HEK293 (cell line): Measurements from ENCODE around the gene APCDD1.
"Not testable (repeated sequence)": the region's sequence is repeated elsewhere in the genome, so short reads cannot be mapped to it uniquely, and the experiment has no call there.

Experiments used
- CTCF ChIA-PET: fragments of 350-600 bp; formaldehyde crosslinking; extraction: SDS; loops from one replicate; lab custom pipeline; 2021; ENCODE audit warnings: antibody characterized with exemption; lab: Yijun Ruan, JAX
- POLR2A ChIA-PET: fragments of 300-600 bp; formaldehyde crosslinking; extraction: SDS; loops from one replicate; lab custom pipeline; 2020; ENCODE audit warnings: antibody characterized with exemption, inconsistent platforms; lab: Yijun Ruan, JAX
- H3K27ac ChIP-seq: fragments of 200-500 bp; sonication (Bioruptor generic); 2 replicates; pipeline ENCODE4 v1.5.1; 2014; ENCODE audit warnings: low read depth, low read length, control low read depth, inconsistent platforms; ENCODE audit errors: extremely low read depth
- H3K36me3 ChIP-seq, 2 experiments: fragments of 200-500 bp in 1 of 2; sonication (Bioruptor generic) in 1 of 2; 1 replicate in 1 of 2; 2 replicates in 1 of 2; pipeline ENCODE4 v1.5.1; 2014 to 2017; ENCODE audit warnings: inconsistent platforms in 2 of 2, low read length in 2 of 2; ENCODE audit not compliant: control insufficient read depth in 2 of 2, insufficient read depth in 1 of 2
- H3K4me1 ChIP-seq: fragments of 200-500 bp; sonication (Bioruptor generic); 2 replicates; pipeline ENCODE4 v1.5.1; 2014; ENCODE audit warnings: mild to moderate bottlenecking, low read length, inconsistent platforms; ENCODE audit not compliant: control insufficient read depth, insufficient read depth
- H3K4me3 ChIP-seq: 2 replicates; pipeline ENCODE4 v1.5.1; 2011; ENCODE audit warnings: low read depth, mild to moderate bottlenecking, control low read depth, low read length, moderate library complexity
- H3K9me3 ChIP-seq: fragments of 200-500 bp; sonication (Bioruptor generic); 2 replicates; pipeline ENCODE4 v1.5.1; 2014; ENCODE audit warnings: low read depth, low read length, inconsistent platforms; ENCODE audit not compliant: control insufficient read depth, insufficient read depth
- GLIS2 ChIP-seq: fragments of 450-650 bp; formaldehyde crosslinking; IDR thresholded peaks from 2 replicates; pipeline ENCODE4 v1.5.1; 2016; ENCODE audit warnings: missing biosample characterization, missing genetic modification characterization
- HOXD13 ChIP-seq: sonication (generic); formaldehyde crosslinking; IDR thresholded peaks from 2 replicates; pipeline ENCODE4 v1.8.0; 2022; ENCODE audit warnings: missing genetic modification reagents, borderline replicate concordance
- KLF10 ChIP-seq: fragments of 450-650 bp; IDR thresholded peaks from 2 replicates; pipeline ENCODE4 v1.5.1; 2018; ENCODE audit warnings: missing biosample characterization, mild to moderate bottlenecking, missing genetic modification characterization
- PBX3 ChIP-seq: sonication (generic); formaldehyde crosslinking; IDR thresholded peaks from 2 replicates; pipeline ENCODE4 v1.8.1; 2022; ENCODE audit warnings: mild to moderate bottlenecking, moderate library complexity, missing genetic modification reagents
- SP2 ChIP-seq: fragments of 450-650 bp; formaldehyde crosslinking; IDR thresholded peaks from 2 replicates; pipeline ENCODE4 v1.5.1; 2016; ENCODE audit warnings: missing biosample characterization, missing genetic modification characterization
- ZBTB6 ChIP-seq: fragments of 450-650 bp; formaldehyde crosslinking; IDR thresholded peaks from 2 replicates; pipeline ENCODE4 v1.5.1; 2017; ENCODE audit warnings: missing biosample characterization, missing genetic modification characterization
- ZNF114 ChIP-seq: fragments of 450-650 bp; formaldehyde crosslinking; IDR thresholded peaks from 2 replicates; pipeline ENCODE4 v1.5.0; 2017; ENCODE audit warnings: missing biosample characterization, missing genetic modification characterization
- ZNF132 ChIP-seq: fragments of 450-650 bp; formaldehyde crosslinking; IDR thresholded peaks from 2 replicates; pipeline ENCODE4 v1.5.1; 2017; ENCODE audit warnings: missing biosample characterization, missing genetic modification characterization, borderline replicate concordance
- ZNF2 ChIP-seq: fragments of 450-650 bp; formaldehyde crosslinking; IDR thresholded peaks from 2 replicates; pipeline ENCODE4 v1.5.1; 2016; ENCODE audit warnings: missing biosample characterization, missing genetic modification characterization
- ZNF211 ChIP-seq: fragments of 450-650 bp; formaldehyde crosslinking; IDR thresholded peaks from 2 replicates; pipeline ENCODE4 v1.5.1; 2016; ENCODE audit warnings: low read depth, missing biosample characterization, missing genetic modification characterization
- ZNF214 ChIP-seq: fragments of 450-650 bp; formaldehyde crosslinking; IDR thresholded peaks from 2 replicates; pipeline ENCODE4 v1.5.1; 2017; ENCODE audit warnings: missing biosample characterization, mild to moderate bottlenecking, missing genetic modification characterization, borderline replicate concordance
- ZNF248 ChIP-seq: fragments of 450-650 bp; formaldehyde crosslinking; IDR thresholded peaks from 2 replicates; pipeline ENCODE4 v1.5.1; 2017; ENCODE audit warnings: missing biosample characterization, missing genetic modification characterization
- ZNF324 ChIP-seq: fragments of 450-650 bp; formaldehyde crosslinking; IDR thresholded peaks from 2 replicates; pipeline ENCODE4 v1.5.1; 2016; ENCODE audit warnings: missing biosample characterization, missing genetic modification characterization
- ZNF350 ChIP-seq: fragments of 450-650 bp; formaldehyde crosslinking; IDR thresholded peaks from 2 replicates; pipeline ENCODE4 v1.5.0; 2017; ENCODE audit warnings: missing biosample characterization, mild to moderate bottlenecking, missing genetic modification characterization
- ZNF48 ChIP-seq: fragments of 450-650 bp; formaldehyde crosslinking; IDR thresholded peaks from 2 replicates; pipeline ENCODE4 v1.5.1; 2016; ENCODE audit warnings: missing biosample characterization, missing genetic modification characterization
- ZNF501 ChIP-seq: fragments of 450-650 bp; formaldehyde crosslinking; IDR thresholded peaks from 2 replicates; pipeline ENCODE4 v1.5.1; 2016; ENCODE audit warnings: missing biosample characterization, missing genetic modification characterization
- ZNF558 ChIP-seq: fragments of 450-650 bp; formaldehyde crosslinking; IDR thresholded peaks from 2 replicates; pipeline ENCODE4 v1.5.1; 2016; ENCODE audit warnings: missing biosample characterization, missing genetic modification characterization
- ZNF624 ChIP-seq: fragments of 450-650 bp; formaldehyde crosslinking; IDR thresholded peaks from 2 replicates; pipeline ENCODE4 v1.5.1; 2017; ENCODE audit warnings: missing biosample characterization, missing genetic modification characterization
- ZNF777 ChIP-seq: fragments of 450-650 bp; formaldehyde crosslinking; IDR thresholded peaks from 2 replicates; pipeline ENCODE4 v1.5.1; 2017; ENCODE audit warnings: missing biosample characterization, missing genetic modification characterization, borderline replicate concordance
- ZNF837 ChIP-seq: fragments of 450-650 bp; formaldehyde crosslinking; IDR thresholded peaks from 2 replicates; pipeline ENCODE4 v1.5.1; 2016; ENCODE audit warnings: missing biosample characterization, missing genetic modification characterization
- ZSCAN16 ChIP-seq: fragments of 450-650 bp; formaldehyde crosslinking; IDR thresholded peaks from 2 replicates; pipeline ENCODE4 v1.5.1; 2016; ENCODE audit warnings: missing biosample characterization, missing genetic modification characterization
- TF ChIP-seq, protein P1 (sequence below): fragments of 450-650 bp; formaldehyde crosslinking; IDR thresholded peaks from 2 replicates; pipeline ENCODE4 v1.5.1; 2017; ENCODE audit warnings: missing biosample characterization, missing genetic modification characterization
- TF ChIP-seq, protein P2 (sequence below): fragments of 450-650 bp; formaldehyde crosslinking; IDR thresholded peaks from 2 replicates; pipeline ENCODE4 v1.5.1; 2016; ENCODE audit warnings: missing biosample characterization, missing genetic modification characterization

The APCDD1 gene

DNA sequence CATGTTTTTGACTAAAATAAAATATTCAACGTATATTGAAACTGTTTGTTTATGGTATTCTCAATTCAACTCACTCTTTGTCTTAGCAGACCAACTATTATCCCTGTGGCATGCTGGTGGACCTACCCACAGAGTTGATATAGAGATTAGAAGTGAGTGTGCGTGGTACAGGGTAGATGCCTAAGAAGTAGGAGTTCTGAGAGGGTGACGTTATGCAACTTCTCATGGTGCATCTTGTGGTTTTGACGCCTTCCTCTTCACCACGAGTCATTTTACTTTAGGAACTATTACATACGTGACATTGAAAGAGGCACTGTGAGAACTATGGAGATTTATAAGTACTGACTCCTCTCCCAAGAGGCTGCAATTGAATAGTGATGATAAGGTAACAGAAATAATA, 44.8 kb downstream of the APCDD1 start:
- ChIA-PET CTCF (interaction anchor here (0.6 kb wide), 1 partner anchor 788 kb away, joined by 3 read pairs; no protein-coding TSS in a partner anchor), POLR2A (no interaction called here)
- no peaks in the 10 kb centered on the region for H3K36me3 ChIP-seq
- no peak overlapping the region for H3K27ac ChIP-seq
- TF ChIP-seq ZNF132 (no peak), HOXD13 (CRISPR knock-in tag) (no peak), ZNF2 (tag by site-specific recombination) (no peak), ZNF211 (tag by site-specific recombination) (no peak), ZSCAN16 (tag by site-specific recombination) (no peak), KLF10 (tag by site-specific recombination) (no peak), ZNF324 (tag by site-specific recombination) (no peak), ZNF501 (tag by site-specific recombination) (no peak), GLIS2 (no peak), ZNF214 (tag by site-specific recombination) (no peak), PBX3 (CRISPR knock-in tag) (no peak)
- TF ChIP-seq, protein P1, sequence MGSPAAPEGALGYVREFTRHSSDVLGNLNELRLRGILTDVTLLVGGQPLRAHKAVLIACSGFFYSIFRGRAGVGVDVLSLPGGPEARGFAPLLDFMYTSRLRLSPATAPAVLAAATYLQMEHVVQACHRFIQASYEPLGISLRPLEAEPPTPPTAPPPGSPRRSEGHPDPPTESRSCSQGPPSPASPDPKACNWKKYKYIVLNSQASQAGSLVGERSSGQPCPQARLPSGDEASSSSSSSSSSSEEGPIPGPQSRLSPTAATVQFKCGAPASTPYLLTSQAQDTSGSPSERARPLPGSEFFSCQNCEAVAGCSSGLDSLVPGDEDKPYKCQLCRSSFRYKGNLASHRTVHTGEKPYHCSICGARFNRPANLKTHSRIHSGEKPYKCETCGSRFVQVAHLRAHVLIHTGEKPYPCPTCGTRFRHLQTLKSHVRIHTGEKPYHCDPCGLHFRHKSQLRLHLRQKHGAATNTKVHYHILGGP (tag by site-specific recombination): no peak
- TF ChIP-seq, protein P2, sequence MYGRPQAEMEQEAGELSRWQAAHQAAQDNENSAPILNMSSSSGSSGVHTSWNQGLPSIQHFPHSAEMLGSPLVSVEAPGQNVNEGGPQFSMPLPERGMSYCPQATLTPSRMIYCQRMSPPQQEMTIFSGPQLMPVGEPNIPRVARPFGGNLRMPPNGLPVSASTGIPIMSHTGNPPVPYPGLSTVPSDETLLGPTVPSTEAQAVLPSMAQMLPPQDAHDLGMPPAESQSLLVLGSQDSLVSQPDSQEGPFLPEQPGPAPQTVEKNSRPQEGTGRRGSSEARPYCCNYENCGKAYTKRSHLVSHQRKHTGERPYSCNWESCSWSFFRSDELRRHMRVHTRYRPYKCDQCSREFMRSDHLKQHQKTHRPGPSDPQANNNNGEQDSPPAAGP: no peak
- H3K4me1 ChIP-seq: no peaks in the 10 kb centered on the region
- H3K9me3 ChIP-seq: no peaks in the 10 kb centered on the region
- H3K4me3 ChIP-seq: no peak overlapping the region

DNA sequence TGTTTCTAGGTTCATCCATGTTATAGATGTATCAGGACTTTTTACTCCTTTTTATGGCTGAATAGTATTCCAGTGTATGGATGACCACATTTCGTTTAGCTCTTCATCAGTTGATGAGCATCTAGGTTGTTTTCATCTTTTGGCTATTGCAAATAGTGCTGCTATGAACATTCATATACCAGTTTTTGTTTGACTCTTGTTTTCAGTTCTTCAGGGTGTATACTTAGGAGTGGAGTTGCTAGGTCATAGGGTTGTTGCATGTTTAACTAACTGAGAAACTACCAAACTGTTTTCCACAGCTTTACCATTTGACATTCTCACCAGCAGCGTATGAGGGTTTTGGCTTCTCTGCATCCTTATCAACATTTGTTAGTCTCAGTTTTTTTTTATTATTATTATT, 45.6 kb downstream of the APCDD1 start:
- Histone ChIP-seq H3K36me3 (no peaks in the 10 kb centered on the region), H3K9me3 (no peaks in the 10 kb centered on the region), H3K4me1 (no peaks in the 10 kb centered on the region), H3K27ac (no peak overlapping the region), H3K4me3 (no peak overlapping the region)
- TF ChIP-seq ZBTB6 (tag by site-specific recombination) (no peak), ZNF350 (no peak), ZNF248 (tag by site-specific recombination) (no peak)
- ChIA-PET POLR2A (no interaction called here), CTCF (interaction anchor here (0.6 to 1.3 kb wide), 2 partner anchors 20 to 257 kb away, joined by 3 read pairs; no protein-coding TSS in a partner anchor)

DNA sequence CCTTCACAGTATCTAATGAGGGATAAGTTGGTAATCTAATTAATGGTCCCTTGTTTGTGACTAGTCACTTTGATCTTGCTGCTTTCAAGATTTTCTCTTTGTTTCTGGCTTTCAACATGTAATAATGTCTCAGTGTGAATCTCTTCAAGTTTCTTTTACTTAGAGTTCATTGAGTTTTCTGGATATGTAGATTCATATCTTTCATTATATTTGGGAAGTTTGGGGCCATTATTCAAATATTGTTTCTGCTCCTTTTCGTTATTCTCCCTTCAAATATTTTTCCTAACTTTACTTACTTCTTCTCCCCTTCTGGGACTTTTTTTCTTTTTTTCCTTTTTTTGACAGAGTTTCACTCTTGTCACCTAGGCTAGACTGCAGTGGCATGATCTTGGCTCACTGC, 50.3 kb downstream of the APCDD1 start:
- TF ChIP-seq ZNF558 (tag by site-specific recombination): peak; percentile 99
- no peak for TF ChIP-seq ZNF114 (tag by site-specific recombination)
- no peak for TF ChIP-seq SP2 (tag by site-specific recombination)
- no peak for TF ChIP-seq ZNF777 (tag by site-specific recombination)
- no peak for TF ChIP-seq ZNF837 (tag by site-specific recombination)
- TF ChIP-seq ZNF48 (tag by site-specific recombination): no peak
- TF ChIP-seq ZNF624 (tag by site-specific recombination): no peak
- Histone ChIP-seq H3K4me1 (no peaks in the 10 kb centered on the region), H3K9me3 (no peaks in the 10 kb centered on the region), H3K36me3 (no peaks in the 10 kb centered on the region), H3K27ac (no peak overlapping the region), H3K4me3 (no peak overlapping the region)
- ChIA-PET CTCF (no interaction called here), POLR2A (no interaction called here)

GRCh38 chr18:10505892-10506291, 51.5 kb downstream of the APCDD1 start:
- H3K4me3 ChIP-seq, H3K4me1 ChIP-seq, POLR2A ChIA-PET, H3K9me3 ChIP-seq, H3K27ac ChIP-seq, H3K36me3 ChIP-seq: not testable (repeated sequence)
- CTCF ChIA-PET: interaction anchor here (0.7 kb wide), 1 partner anchor 128 kb away, joined by 6 read pairs; no protein-coding TSS in a partner anchor
